Measurements from ENCODE around the gene MACROD2. TPM values are rescaled to one million over a fixed set of nuclear protein-coding genes. Genes with fewer than 3 reads are reported as not detected.

Gene MACROD2
- total and polyA plus RNA-seq, 2 experiments from 2014 or later, result 2.8 to 4.3 TPM

GRCh38 chr20:14790771-14791620, 795.7 kb downstream of the MACROD2 start:
- Mint-ChIP-seq H3K36me3 (ENCODE audit: low read depth) (no peaks in the 10 kb centered on the region), H3K4me1 (no peaks in the 10 kb centered on the region), H3K9me3 (no peaks in the 10 kb centered on the region), H3K4me3 (no peak overlapping the region), H3K27me3 (ENCODE audit: insufficient read depth, low read depth, poor library complexity) (no peaks in the 10 kb centered on the region), H3K27ac (no peak overlapping the region)
- Histone ChIP-seq H3K79me2 (replicated peaks; ENCODE audit: insufficient read depth) (no peaks in the 10 kb centered on the region), H3K4me3 (no peak overlapping the region), H4K20me1 (replicated peaks; ENCODE audit: insufficient read depth) (no peaks in the 10 kb centered on the region), H3K4me1 (ENCODE audit: insufficient read depth) (no peaks in the 10 kb centered on the region), H3F3A (replicated peaks; ENCODE audit: low read depth) (no peaks in the 10 kb centered on the region), H3K36me3 (ENCODE audit: insufficient read depth) (no peaks in the 10 kb centered on the region), H2AFZ (no peak overlapping the region), H3K27ac (ENCODE audit: low read depth) (no peak overlapping the region), H3K4me2 (no peak overlapping the region), H3K9me2 (ENCODE audit: insufficient read depth) (no peaks in the 10 kb centered on the region; the same call in 1 of the 2 replicates), H3K27me3 (ENCODE audit: insufficient read depth) (no peaks in the 10 kb centered on the region)
- TF ChIP-seq ZNF114 (CRISPR knock-in tag; IDR thresholded peaks at IDR 0.05), result no peak
- no peak for TF ChIP-seq ZNF331 (CRISPR knock-in tag; IDR thresholded peaks at IDR 0.05; ENCODE audit: low read depth)
- TF ChIP-seq NANOG (IDR thresholded peaks at IDR 0.05; ENCODE audit: borderline replicate concordance), result no peak
- no peak for TF ChIP-seq POLR2AphosphoS5 (IDR thresholded peaks at IDR 0.05; ENCODE audit: low read depth)
- no peak for TF ChIP-seq ZNF462 (CRISPR knock-in tag; IDR thresholded peaks at IDR 0.05)
- no peak for TF ChIP-seq CTCF (conservative IDR thresholded peaks at IDR 0.05; ENCODE audit: low read depth in 2 of 2)
- TF ChIP-seq CREB1 (CRISPR knock-in tag; IDR thresholded peaks at IDR 0.05; ENCODE audit: low read depth), result no peak
- DNase-seq (ENCODE audit: low spot score), result no peak
- no peak for ATAC-seq

Measured in GM23338 (cell line).